PC-9 (cell line): ENCODE data around the gene TUBGCP6. TPM values are rescaled to one million over a fixed set of nuclear protein-coding genes. Genes with fewer than 3 reads are reported as not detected.

ENCODE experiments used
- BruUV-seq: library from RNA; stranded (reverse); fragments of 400-500 nt; replicated peaks from 2 replicates; lab custom pipeline; 2021; lab: Mats Ljungman, UMichigan
- CTCF ChIA-PET: fragments of 300-600 bp; sonication (Branson Sonifier 250); formaldehyde crosslinking; loops from one replicate; lab custom pipeline; 2022; ENCODE audit warnings: antibody characterized with exemption; lab: Charles Lee
- POLR2A ChIA-PET: fragments of 300-600 bp; sonication (Branson Sonifier 250); formaldehyde crosslinking; loops from one replicate; lab custom pipeline; 2022; ENCODE audit warnings: antibody characterized with exemption; ENCODE audit not compliant: unreplicated experiment; lab: Charles Lee
- DNase-seq, 2 experiments: peaks; one replicate each; pipeline versions ENCODE4 v3.0.0 to v3.0.0-alpha.2; 2015 to 2022; ENCODE audit warnings: mixed read lengths in 1 of 2
- H2AFZ ChIP-seq: fragments of 200-600 bp; sonication (generic); 2 replicates; pipeline ENCODE4 v1.8.1; 2017; ENCODE audit warnings: antibody characterized with exemption
- H3F3A ChIP-seq: fragments of 200-600 bp; sonication (generic); 2 replicates; pipeline ENCODE4 v1.8.1; 2017; ENCODE audit warnings: antibody characterized with exemption, mild to moderate bottlenecking, low read depth; ENCODE audit not compliant: insufficient read depth
- H3K27ac ChIP-seq: fragments of 200-600 bp; sonication (generic); 2 replicates; pipeline ENCODE4 v1.6.1; 2016; ENCODE audit warnings: mixed run types
- H3K27me3 ChIP-seq: fragments of 200-600 bp; sonication (generic); 2 replicates; pipeline ENCODE4 v1.6.1; 2016; ENCODE audit warnings: low read depth, mixed run types; ENCODE audit not compliant: insufficient read depth
- H3K36me3 ChIP-seq: fragments of 200-600 bp; sonication (generic); 2 replicates; pipeline ENCODE4 v1.6.1; 2016; ENCODE audit warnings: low read depth, mixed run types
- H3K4me1 ChIP-seq: fragments of 200-600 bp; sonication (generic); replicated peaks from 2 replicates; pipeline ENCODE4 v1.6.1; 2016; ENCODE audit warnings: mixed run types; ENCODE audit not compliant: insufficient read depth
- H3K4me2 ChIP-seq: fragments of 200-600 bp; sonication (generic); 2 replicates; pipeline ENCODE4 v1.6.1; 2017; ENCODE audit warnings: mixed run types
- H3K4me3 ChIP-seq: fragments of 200-600 bp; sonication (generic); 2 replicates; pipeline ENCODE4 v1.6.1; 2016; ENCODE audit warnings: mixed run types
- H3K79me2 ChIP-seq: fragments of 200-600 bp; sonication (generic); 2 replicates; pipeline ENCODE4 v1.6.1; 2017; ENCODE audit warnings: low read depth, mixed run types
- H3K9me2 ChIP-seq: fragments of 200-600 bp; sonication (generic); 2 replicates; pipeline ENCODE4 v1.8.1; 2017; ENCODE audit warnings: mild to moderate bottlenecking; ENCODE audit not compliant: insufficient read depth
- H3K9me3 ChIP-seq: fragments of 200-600 bp; sonication (generic); 2 replicates; pipeline ENCODE4 v1.8.1; 2016; ENCODE audit warnings: low read depth; ENCODE audit not compliant: insufficient read depth
- H4K20me1 ChIP-seq: fragments of 200-600 bp; sonication (generic); 2 replicates; pipeline ENCODE4 v1.8.1; 2017; ENCODE audit not compliant: insufficient read depth
- CTCF ChIP-seq: fragments of 200-600 bp; sonication (generic); conservative IDR thresholded peaks from 2 replicates; pipeline ENCODE4 v1.6.1; 2017; ENCODE audit warnings: mixed run types, antibody characterized with exemption, mild to moderate bottlenecking, moderate library complexity
- EZH2 ChIP-seq: fragments of 200-600 bp; sonication (generic); IDR thresholded peaks from 2 replicates; pipeline ENCODE4 v1.8.0; 2017; ENCODE audit warnings: antibody characterized with exemption, low read depth
- intact Hi-C: fragments of 100-400 bp; cut with micrococcal nuclease; formaldehyde crosslinking; loops from one replicate; pipeline ENCODE4 v1.10.0; 2022; ENCODE audit not compliant: unreplicated experiment
- total RNA-seq: library from RNA; stranded (reverse); gene quantifications from 2 replicates; pipeline ENCODE4 v1.2.3, GENCODE V29; 2021

TUBGCP6 gene
- total RNA-seq, 1 experiment from 2014 or later, result 31.3 TPM

DNA sequence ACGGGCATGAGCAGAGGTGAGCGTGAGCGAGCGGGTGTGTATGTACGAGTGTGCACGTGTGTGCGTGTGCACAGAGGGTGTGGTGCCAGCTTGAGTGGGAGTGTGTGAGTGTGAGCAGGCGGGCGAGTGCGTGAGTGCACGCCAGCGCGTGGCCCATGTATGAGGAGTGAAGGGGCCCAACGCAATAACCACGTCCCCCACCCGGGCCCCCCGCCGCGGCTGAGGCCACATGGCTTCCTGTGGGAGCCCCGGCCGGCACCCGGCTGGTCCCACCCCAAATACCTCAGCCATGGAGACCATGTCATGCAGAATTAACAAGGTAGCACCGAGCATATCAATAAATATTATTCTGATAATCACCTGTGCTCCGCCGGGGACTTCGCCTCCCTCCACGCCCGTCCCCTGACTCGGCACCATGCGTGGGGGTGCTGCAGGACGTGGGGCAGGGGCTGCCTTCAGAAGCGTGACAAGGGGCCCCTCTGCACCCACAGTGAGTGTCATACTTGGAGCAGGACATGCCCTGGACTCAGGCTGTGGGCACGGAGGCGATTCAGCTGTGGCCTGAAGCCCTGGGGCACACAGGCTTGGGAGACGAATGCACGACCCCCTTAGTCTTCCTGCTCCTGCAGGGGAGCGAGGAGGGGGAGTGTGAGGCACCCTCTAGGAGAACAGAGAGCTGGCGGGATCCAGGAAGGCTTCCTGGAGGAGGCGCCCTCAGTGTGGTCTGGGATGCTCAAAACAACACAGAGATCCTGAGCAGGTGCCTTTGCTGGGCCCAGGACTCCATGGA, 64.7 kb downstream of the TUBGCP6 start:
- Histone ChIP-seq H2AFZ (no peak overlapping the region), H3K9me3 (no peaks in the 10 kb centered on the region), H3K4me2 (no peak overlapping the region), H3K27me3 (no peaks in the 10 kb centered on the region), H3K4me1 (peaks cover 10% of the 10 kb centered on the region; the same call in 1 of the 2 replicates), H3K36me3 (no peaks in the 10 kb centered on the region), H4K20me1 (peaks cover 14% of the 10 kb centered on the region), H3F3A (peaks cover 17% of the 10 kb centered on the region), H3K4me3 (no peak overlapping the region), H3K79me2 (no peaks in the 10 kb centered on the region), H3K27ac (no peak overlapping the region), H3K9me2 (no peaks in the 10 kb centered on the region)
- TF ChIP-seq EZH2 (no peak), CTCF (no peak)
- TSS peak; percentile 55 for BruUV-seq
- no peak for DNase-seq
- ChIA-PET POLR2A (no interaction called here), CTCF (no interaction called here)
- intact Hi-C loops, result no loop called here

GRCh38 chr22:50178871-50179869, 65.7 kb downstream of the TUBGCP6 start:
- ChIA-PET POLR2A (no interaction called here), CTCF (no interaction called here)
- Histone ChIP-seq H3K9me2 (no peaks in the 10 kb centered on the region), H4K20me1 (peaks cover 17% of the 10 kb centered on the region), H3F3A (peaks cover 17% of the 10 kb centered on the region), H3K4me3 (no peak overlapping the region), H2AFZ (no peak overlapping the region), H3K4me1 (peaks cover 5% of the 10 kb centered on the region; the same call in 1 of the 2 replicates), H3K9me3 (no peaks in the 10 kb centered on the region), H3K79me2 (no peaks in the 10 kb centered on the region), H3K27ac (no peak overlapping the region), H3K36me3 (no peaks in the 10 kb centered on the region), H3K4me2 (no peak overlapping the region), H3K27me3 (no peaks in the 10 kb centered on the region)
- TF ChIP-seq CTCF (no peak), EZH2 (no peak)
- DNase-seq, result no peak
- intact Hi-C loops, result no loop called here
- no TSS peak for BruUV-seq

DNA sequence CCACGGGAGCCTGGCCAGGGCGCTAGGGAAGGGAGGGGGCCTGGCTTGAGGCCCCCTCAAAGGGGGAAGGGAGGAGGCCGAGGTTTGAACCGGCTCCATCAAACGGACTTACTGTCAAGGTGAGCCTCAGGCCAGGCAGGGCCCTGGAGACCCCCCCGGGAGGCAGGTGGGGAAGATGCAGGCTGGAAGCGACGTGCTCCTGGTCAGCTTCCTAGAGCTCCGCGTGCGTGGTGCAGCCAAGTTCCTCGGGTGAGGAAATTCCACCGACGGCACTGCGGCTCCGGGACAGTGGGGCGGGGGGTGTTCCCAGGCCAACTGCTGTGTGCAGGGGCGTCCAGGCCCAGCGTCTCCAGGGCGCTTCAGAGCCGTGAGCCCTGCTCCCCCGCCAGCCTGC, 66.4 kb downstream of the TUBGCP6 start:
- Histone ChIP-seq H3K4me2 (no peak overlapping the region), H3K36me3 (no peaks in the 10 kb centered on the region), H3K9me2 (no peaks in the 10 kb centered on the region), H3K27ac (no peak overlapping the region), H3F3A (peaks cover 12% of the 10 kb centered on the region; the same call in 1 of the 2 replicates), H4K20me1 (peaks cover 17% of the 10 kb centered on the region), H3K27me3 (no peaks in the 10 kb centered on the region), H3K79me2 (no peaks in the 10 kb centered on the region), H2AFZ (no peak overlapping the region), H3K4me3 (no peak overlapping the region), H3K4me1 (no peaks in the 10 kb centered on the region), H3K9me3 (no peaks in the 10 kb centered on the region)
- CTCF ChIA-PET, result no interaction called here
- no peak for DNase-seq
- intact Hi-C loops, result no loop called here
- TF ChIP-seq CTCF, result no peak
- no peak for TF ChIP-seq EZH2
- no TSS peak for BruUV-seq
- POLR2A ChIA-PET, result no interaction called here
